GM19324 (cell line): ENCODE data around the gene OGDHL.

ENCODE experiments used
- ATAC-seq: cut with Tn5 transposase; IDR thresholded peaks from one replicate; pipeline ENCODE4 v1.9.1; 2021; ENCODE audit warnings: mild to moderate bottlenecking, moderate library complexity; ENCODE audit not compliant: unreplicated experiment, low FRiP score

OGDHL gene

GRCh38 chr10:49698679-49699078, 63.4 kb downstream of the OGDHL start:
- no peak for ATAC-seq

GRCh38 chr10:49696311-49696710, 65.8 kb downstream of the OGDHL start:
- no peak for ATAC-seq

- no peak for ATAC-seq
These were observed 67.7 kb downstream of the OGDHL start for GRCh38 chr10:49694466-49694865.

GRCh38 chr10:49691588-49691987, 70.5 kb downstream of the OGDHL start:
- ATAC-seq, result no peak

- ATAC-seq, result no peak
These were observed 71.3 kb downstream of the OGDHL start for GRCh38 chr10:49690698-49691356.

- ATAC-seq, result no peak
These were observed 72.1 kb downstream of the OGDHL start for GRCh38 chr10:49689882-49690510.

GRCh38 chr10:49688920-49689319, 73.2 kb downstream of the OGDHL start:
- ATAC-seq, result no peak

- ATAC-seq, result no peak
These were observed 73.8 kb downstream of the OGDHL start for GRCh38 chr10:49688261-49688846.

GRCh38 chr10:49686651-49687050, 75.5 kb downstream of the OGDHL start:
- no peak for ATAC-seq
